Fibroblast of lung (primary cell): ENCODE results near the gene PIGR. TPM values are rescaled to one million over a fixed set of nuclear protein-coding genes. Genes with fewer than 3 reads are reported as not detected.

Source experiments
- DNase-seq, 2 donors: peaks; one replicate each; pipeline versions ENCODE4 v3.0.0 to v3.0.0-alpha.2; 2010; ENCODE audit warnings: low read depth in 2 of 2
- H2AFZ ChIP-seq: 2 replicates; pipeline ENCODE4 v1.5.1; 2012; ENCODE audit warnings: low read length, control low read depth, inconsistent platforms
- H3K27ac ChIP-seq: 2 replicates; pipeline ENCODE4 v1.5.1; 2011; ENCODE audit warnings: low read length, control low read depth; ENCODE audit not compliant: insufficient read depth
- H3K27me3 ChIP-seq: 2 replicates; pipeline ENCODE4 v1.5.1; 2011; ENCODE audit warnings: mild to moderate bottlenecking, low read length; ENCODE audit not compliant: control insufficient read depth, insufficient read depth
- H3K36me3 ChIP-seq: 2 replicates; pipeline ENCODE4 v1.5.1; 2011; ENCODE audit warnings: low read length; ENCODE audit not compliant: control insufficient read depth, insufficient read depth
- H3K4me1 ChIP-seq: 2 replicates; pipeline ENCODE4 v1.5.1; 2011; ENCODE audit warnings: low read length; ENCODE audit not compliant: control insufficient read depth, insufficient read depth; ENCODE audit errors: extremely low read depth
- H3K4me2 ChIP-seq: 2 replicates; pipeline ENCODE4 v1.5.1; 2011; ENCODE audit warnings: low read length, control low read depth; ENCODE audit not compliant: insufficient read depth; ENCODE audit errors: extremely low read depth
- H3K4me3 ChIP-seq, 4 experiments: fragments of 200-600 bp in 1 of 4; sonication (generic) in 1 of 4; replicated peaks in 1 of 4; 2 replicates each; pipeline ENCODE4 v1.5.1; 2011 to 2016; ENCODE audit warnings: low read length in 4 of 4, low read depth in 3 of 4, mild to moderate bottlenecking in 3 of 4, control low read depth in 2 of 4, inconsistent platforms in 1 of 4, mixed read lengths in 1 of 4; ENCODE audit not compliant: insufficient read depth in 1 of 4; ENCODE audit errors: control extremely low read depth in 1 of 4
- H3K79me2 ChIP-seq: 2 replicates; pipeline ENCODE4 v1.5.1; 2012; ENCODE audit warnings: mild to moderate bottlenecking, low read length, inconsistent platforms; ENCODE audit not compliant: control insufficient read depth, insufficient read depth
- H3K9ac ChIP-seq: 2 replicates; pipeline ENCODE4 v1.5.1; 2011; ENCODE audit warnings: mild to moderate bottlenecking, low read length, control low read depth; ENCODE audit not compliant: insufficient read depth
- H3K9me3 ChIP-seq: 2 replicates; pipeline ENCODE4 v1.5.1; 2012; ENCODE audit warnings: low read depth, low read length; ENCODE audit not compliant: control insufficient read depth, insufficient read depth
- H4K20me1 ChIP-seq: 2 replicates; pipeline ENCODE4 v1.5.1; 2011; ENCODE audit warnings: low read length; ENCODE audit not compliant: control insufficient read depth, insufficient read depth; ENCODE audit errors: extremely low read depth
- CTCF ChIP-seq, 2 donors: IDR thresholded peaks in 1 of 2; conservative IDR thresholded peaks in 1 of 2; 1 replicate in 1 of 2; 2 replicates in 1 of 2; pipeline ENCODE4 v1.5.1; 2011 to 2012; ENCODE audit warnings: low read length in 2 of 2, control low read depth in 1 of 2, inconsistent platforms in 1 of 2, low read depth in 1 of 2, mild to moderate bottlenecking in 1 of 2
- EZH2 ChIP-seq: IDR thresholded peaks from 2 replicates; pipeline ENCODE4 v1.5.1; 2012; ENCODE audit warnings: low read length, control low read depth, mild to moderate bottlenecking; ENCODE audit errors: missing control alignments
- polyA plus RNA-seq, 2 donors: library from polyadenylated mRNA; depleted of rRNA in 1 of 2; stranded (reverse) in 1 of 2; unstranded in 1 of 2; fragments of >200 nt; gene quantifications; 2 replicates each; pipeline ENCODE4 v1.2.1, GENCODE V29; 2011 to 2012; ENCODE audit warnings: missing spikeins in 1 of 2
- total RNA-seq: library from RNA; depleted of rRNA; stranded (reverse); fragments of >200 nt; gene quantifications from 2 replicates; pipeline ENCODE4 v1.2.1, GENCODE V29; 2014

The PIGR gene
- total and polyA plus RNA-seq, 2 donors (not counting 1 experiment from before 2014, with no cell fraction given), result not detected

- Histone ChIP-seq H3K4me3 (no peak overlapping the region), H3K36me3 (no peaks in the 10 kb centered on the region), H3K27me3 (peaks cover 4% of the 10 kb centered on the region), H3K79me2 (no peaks in the 10 kb centered on the region), H3K27ac (no peak overlapping the region), H3K4me1 (no peaks in the 10 kb centered on the region), H3K4me2 (no peak overlapping the region), H3K9me3 (no peaks in the 10 kb centered on the region), H2AFZ (no peak overlapping the region), H4K20me1 (no peaks in the 10 kb centered on the region), H3K9ac (no peak overlapping the region)
- TF ChIP-seq EZH2 (no peak), CTCF (conservative IDR thresholded peaks at IDR 0.05 in 1 of 2, IDR thresholded peaks at IDR 0.05 in 1 of 2; ENCODE audit: low read depth in 1 of 2, low read length in 2 of 2) (no peak)
- no peak for DNase-seq
These were observed 6.9 kb upstream of the PIGR start for GRCh38 chr1:206953126-206953525.

GRCh38 chr1:206952171-206952570 is 5.9 kb upstream of the PIGR start:
- H2AFZ ChIP-seq, result no peak overlapping the region
- H3K9ac ChIP-seq, result no peak overlapping the region
- no peaks in the 10 kb centered on the region for H4K20me1 ChIP-seq
- H3K4me2 ChIP-seq, result no peak overlapping the region
- no peaks in the 10 kb centered on the region for H3K79me2 ChIP-seq
- no peaks in the 10 kb centered on the region for H3K9me3 ChIP-seq
- H3K36me3 ChIP-seq, result no peaks in the 10 kb centered on the region
- no peak overlapping the region for H3K4me3 ChIP-seq
- H3K27me3 ChIP-seq, result peaks cover 4% of the 10 kb centered on the region
- TF ChIP-seq CTCF (conservative IDR thresholded peaks at IDR 0.05 in 1 of 2, IDR thresholded peaks at IDR 0.05 in 1 of 2; ENCODE audit: low read depth in 1 of 2, low read length in 2 of 2) (no peak), EZH2 (no peak)
- no peak overlapping the region for H3K27ac ChIP-seq
- peak in 1 of 2 donors; percentile 32 for DNase-seq
- no peaks in the 10 kb centered on the region for H3K4me1 ChIP-seq

GRCh38 chr1:206951318-206952100 is 5.2 kb upstream of the PIGR start:
- Histone ChIP-seq H3K36me3 (no peaks in the 10 kb centered on the region), H3K27ac (no peak overlapping the region), H3K79me2 (no peaks in the 10 kb centered on the region), H3K4me3 (no peak overlapping the region), H3K9me3 (no peaks in the 10 kb centered on the region), H3K9ac (no peak overlapping the region), H3K4me2 (no peak overlapping the region), H3K27me3 (peaks cover 4% of the 10 kb centered on the region), H4K20me1 (no peaks in the 10 kb centered on the region), H3K4me1 (no peaks in the 10 kb centered on the region), H2AFZ (no peak overlapping the region)
- TF ChIP-seq EZH2 (no peak), CTCF (conservative IDR thresholded peaks at IDR 0.05 in 1 of 2, IDR thresholded peaks at IDR 0.05 in 1 of 2; ENCODE audit: low read depth in 1 of 2, low read length in 2 of 2) (no peak)
- DNase-seq, result no peak
